WTC11 (cell line): ENCODE results near the gene ANO1. TPM values are rescaled to one million over a fixed set of nuclear protein-coding genes. Genes with fewer than 3 reads are reported as not detected.

ENCODE experiments used
- ATAC-seq: fragments of 200-7000 bp; cut with Tn5 transposase; 2 replicates; pipeline ENCODE4 v1.10.0; 2021; ENCODE audit warnings: mild to moderate bottlenecking, moderate library complexity
- CTCF ChIA-PET: fragments of 300-600 bp; sonication (Branson Sonifier 250); formaldehyde crosslinking; loops from one replicate; lab custom pipeline; 2021; ENCODE audit warnings: antibody characterized with exemption; lab: Charles Lee
- POLR2A ChIA-PET: fragments of 350-600 bp; sonication (Branson Sonifier 250); formaldehyde crosslinking; loops from one replicate; lab custom pipeline; 2021; ENCODE audit warnings: antibody characterized with exemption; lab: Charles Lee
- DNase-seq: peaks from one replicate; pipeline ENCODE4 v3.0.0; 2021; ENCODE audit warnings: low spot score
- H3K27ac Mint-ChIP-seq: 2 replicates; pipeline ENCODE4 v1.8.0; 2021; ENCODE audit warnings: mixed read lengths
- H3K27me3 Mint-ChIP-seq: 2 replicates; pipeline ENCODE4 v1.8.0; 2021; ENCODE audit warnings: low read depth, mild to moderate bottlenecking, moderate library complexity, mixed read lengths
- H3K36me3 Mint-ChIP-seq: 2 replicates; pipeline ENCODE4 v1.8.0; 2021; ENCODE audit warnings: mixed read lengths
- H3K4me1 Mint-ChIP-seq: 2 replicates; pipeline ENCODE4 v1.8.0; 2022; ENCODE audit warnings: mixed read lengths
- H3K4me3 Mint-ChIP-seq: 2 replicates; pipeline ENCODE4 v1.8.0; 2021; ENCODE audit warnings: mild to moderate bottlenecking, moderate library complexity, mixed read lengths
- H3K9me3 Mint-ChIP-seq: 2 replicates; pipeline ENCODE4 v1.8.0; 2021; ENCODE audit warnings: mixed read lengths
- ELF4 ChIP-seq: sonication (generic); formaldehyde crosslinking; IDR thresholded peaks from 2 replicates; pipeline ENCODE4 v1.8.1; 2022; ENCODE audit warnings: low read depth, mild to moderate bottlenecking, moderate library complexity, missing genetic modification reagents
- ESRRA ChIP-seq: sonication (generic); formaldehyde crosslinking; IDR thresholded peaks from 2 replicates; pipeline ENCODE4 v1.8.1; 2022; ENCODE audit warnings: mild to moderate bottlenecking, missing genetic modification reagents, borderline replicate concordance
- ETV6 ChIP-seq: sonication (generic); formaldehyde crosslinking; IDR thresholded peaks from 2 replicates; pipeline ENCODE4 v1.8.1; 2022; ENCODE audit warnings: mild to moderate bottlenecking, missing genetic modification reagents
- FOXK1 ChIP-seq: sonication (generic); formaldehyde crosslinking; IDR thresholded peaks from 2 replicates; pipeline ENCODE4 v1.8.0; 2022; ENCODE audit warnings: mild to moderate bottlenecking, moderate library complexity, missing genetic modification reagents
- GABPB1 ChIP-seq: sonication (generic); formaldehyde crosslinking; IDR thresholded peaks from 2 replicates; pipeline ENCODE4 v1.8.1; 2023; ENCODE audit warnings: mild to moderate bottlenecking, missing genetic modification reagents
- GRHL2 ChIP-seq: fragments of 250-450 bp; sonication (Bioruptor Pico); IDR thresholded peaks from 2 replicates; pipeline ENCODE4 v1.8.0; 2022; ENCODE audit warnings: mild to moderate bottlenecking, moderate library complexity; ENCODE audit not compliant: insufficient replicate concordance, severe bottlenecking
- KAT7 ChIP-seq: sonication (generic); formaldehyde crosslinking; IDR thresholded peaks from 2 replicates; pipeline ENCODE4 v1.8.1; 2023; ENCODE audit warnings: missing genetic modification reagents, mild to moderate bottlenecking, borderline replicate concordance
- MXD4 ChIP-seq: fragments of 250-450 bp; sonication (Bioruptor Pico); IDR thresholded peaks from 2 replicates; pipeline ENCODE4 v1.8.0; 2021; ENCODE audit warnings: mild to moderate bottlenecking, moderate library complexity, borderline replicate concordance
- NFYB ChIP-seq: sonication (generic); formaldehyde crosslinking; conservative IDR thresholded peaks from 2 replicates; pipeline ENCODE4 v1.8.0; 2022; ENCODE audit warnings: low read depth, missing genetic modification reagents
- NR2C2 ChIP-seq: sonication (generic); formaldehyde crosslinking; IDR thresholded peaks from 2 replicates; pipeline ENCODE4 v1.8.0; 2022; ENCODE audit warnings: mild to moderate bottlenecking, missing genetic modification reagents
- RORB ChIP-seq: fragments of 250-450 bp; sonication (Bioruptor Pico); IDR thresholded peaks from 2 replicates; pipeline ENCODE4 v1.9.0; 2021; ENCODE audit warnings: mild to moderate bottlenecking
- SMAD3 ChIP-seq: sonication (generic); formaldehyde crosslinking; IDR thresholded peaks from 2 replicates; pipeline ENCODE4 v1.8.0; 2022; ENCODE audit warnings: missing genetic modification reagents, mild to moderate bottlenecking, borderline replicate concordance
- SP1 ChIP-seq: sonication (generic); formaldehyde crosslinking; conservative IDR thresholded peaks from 2 replicates; pipeline ENCODE4 v1.8.1; 2022; ENCODE audit warnings: missing genetic modification reagents
- TEAD1 ChIP-seq: sonication (generic); formaldehyde crosslinking; IDR thresholded peaks from 2 replicates; pipeline ENCODE4 v1.8.0; 2022; ENCODE audit warnings: mild to moderate bottlenecking, missing genetic modification reagents
- ZBTB21 ChIP-seq: sonication (generic); formaldehyde crosslinking; IDR thresholded peaks from 2 replicates; pipeline ENCODE4 v1.8.1; 2023; ENCODE audit warnings: mild to moderate bottlenecking, missing genetic modification reagents, borderline replicate concordance
- ZNF121 ChIP-seq: sonication (generic); formaldehyde crosslinking; IDR thresholded peaks from 2 replicates; pipeline ENCODE4 v1.8.0; 2023; ENCODE audit warnings: missing genetic modification reagents
- ZNF138 ChIP-seq: sonication (generic); formaldehyde crosslinking; conservative IDR thresholded peaks from 2 replicates; pipeline ENCODE4 v1.8.1; 2022; ENCODE audit warnings: mild to moderate bottlenecking, moderate library complexity, missing genetic modification reagents
- total RNA-seq: library from RNA; stranded (reverse); gene quantifications from 3 replicates; pipeline ENCODE4 v1.2.3, GENCODE V29; 2021
- TF ChIP-seq, protein P1 (sequence below): sonication (generic); formaldehyde crosslinking; IDR thresholded peaks from 2 replicates; pipeline ENCODE4 v1.8.1; 2022; ENCODE audit warnings: missing genetic modification reagents, borderline replicate concordance
- TF ChIP-seq, protein P2 (sequence below): sonication (generic); formaldehyde crosslinking; IDR thresholded peaks from 2 replicates; pipeline ENCODE4 v1.8.1; 2022; ENCODE audit warnings: mild to moderate bottlenecking, missing genetic modification reagents, moderate library complexity, borderline replicate concordance
- TF ChIP-seq, protein P3 (sequence below): fragments of 250-450 bp; sonication (Bioruptor Pico); IDR thresholded peaks from 2 replicates; pipeline ENCODE4 v1.9.0; 2021; ENCODE audit warnings: mild to moderate bottlenecking
- TF ChIP-seq, protein P4 (sequence below): fragments of 250-450 bp; sonication (Bioruptor Pico); IDR thresholded peaks from 2 replicates; pipeline ENCODE4 v1.9.0; 2021; ENCODE audit warnings: mild to moderate bottlenecking
- TF ChIP-seq, protein P5 (sequence below): sonication (generic); formaldehyde crosslinking; conservative IDR thresholded peaks from 2 replicates; pipeline ENCODE4 v1.8.1; 2022; ENCODE audit warnings: mild to moderate bottlenecking, missing genetic modification reagents
- TF ChIP-seq, protein P6 (sequence below): sonication (generic); formaldehyde crosslinking; IDR thresholded peaks from 2 replicates; pipeline ENCODE4 v1.8.1; 2023; ENCODE audit warnings: mild to moderate bottlenecking, missing genetic modification reagents

The ANO1 gene
- total RNA-seq, 1 experiment from 2014 or later, result 4.1 TPM

DNA sequence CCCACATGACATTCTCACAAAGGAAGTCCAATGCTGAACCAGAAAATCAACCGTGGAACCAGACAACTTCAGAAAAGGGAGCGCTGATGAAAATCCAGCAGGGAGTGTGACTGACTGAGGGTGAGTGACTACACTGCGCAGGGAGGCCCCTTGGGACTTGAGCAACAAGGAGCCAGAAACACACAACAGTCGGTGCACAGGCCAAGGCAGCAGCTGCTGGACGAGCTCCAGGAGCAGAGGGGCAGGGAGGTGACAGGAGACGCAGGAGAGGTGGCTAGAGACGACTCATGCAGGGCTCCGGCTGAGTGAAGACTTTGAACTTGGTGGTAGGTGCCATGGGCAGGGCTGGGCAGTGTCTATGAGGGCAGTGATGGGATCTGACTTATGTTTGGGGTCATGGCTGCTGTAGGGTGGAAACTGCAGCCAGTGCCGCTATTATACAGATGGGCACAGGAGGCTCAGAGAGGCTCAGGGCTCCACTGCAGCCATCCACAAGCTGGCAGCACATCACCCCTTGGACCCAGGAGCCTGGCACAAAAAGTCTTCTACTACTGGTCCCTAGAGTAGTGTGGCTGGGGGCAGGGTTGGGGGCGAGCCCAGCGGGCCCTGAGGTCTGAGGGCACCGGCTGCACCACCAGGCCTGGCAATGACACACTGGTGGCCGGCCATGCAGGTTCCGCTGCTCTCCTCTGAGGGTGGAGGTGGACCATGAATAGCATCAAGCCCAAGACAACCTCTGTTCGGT lies 114.7 kb downstream of the ANO1 start:
- ChIA-PET CTCF (interaction anchor here (1.1 to 2.1 kb wide), 10 partner anchors 15 to 300 kb away, joined by 3 to 23 read pairs (median 8); no protein-coding TSS in a partner anchor), POLR2A (no interaction called here)
- Mint-ChIP-seq H3K4me3 (no peak overlapping the region), H3K36me3 (no peaks in the 10 kb centered on the region), H3K27me3 (no peaks in the 10 kb centered on the region), H3K27ac (no peak overlapping the region), H3K4me1 (peaks cover 3% of the 10 kb centered on the region), H3K9me3 (no peaks in the 10 kb centered on the region; the same call in 1 of the 2 replicates)
- TF ChIP-seq, protein P1, sequence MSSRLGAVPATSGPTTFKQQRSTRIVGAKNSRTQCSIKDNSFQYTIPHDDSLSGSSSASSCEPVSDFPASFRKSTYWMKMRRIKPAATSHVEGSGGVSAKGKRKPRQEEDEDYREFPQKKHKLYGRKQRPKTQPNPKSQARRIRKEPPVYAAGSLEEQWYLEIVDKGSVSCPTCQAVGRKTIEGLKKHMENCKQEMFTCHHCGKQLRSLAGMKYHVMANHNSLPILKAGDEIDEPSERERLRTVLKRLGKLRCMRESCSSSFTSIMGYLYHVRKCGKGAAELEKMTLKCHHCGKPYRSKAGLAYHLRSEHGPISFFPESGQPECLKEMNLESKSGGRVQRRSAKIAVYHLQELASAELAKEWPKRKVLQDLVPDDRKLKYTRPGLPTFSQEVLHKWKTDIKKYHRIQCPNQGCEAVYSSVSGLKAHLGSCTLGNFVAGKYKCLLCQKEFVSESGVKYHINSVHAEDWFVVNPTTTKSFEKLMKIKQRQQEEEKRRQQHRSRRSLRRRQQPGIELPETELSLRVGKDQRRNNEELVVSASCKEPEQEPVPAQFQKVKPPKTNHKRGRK (CRISPR knock-in tag), result no peak
- TF ChIP-seq TEAD1 (CRISPR knock-in tag) (no peak), ELF4 (no peak), ESRRA (CRISPR knock-in tag) (no peak), NFYB (CRISPR knock-in tag) (no peak), KAT7 (CRISPR knock-in tag) (no peak), ZBTB21 (CRISPR knock-in tag) (no peak), MXD4 (CRISPR knock-in tag) (no peak), SMAD3 (CRISPR knock-in tag) (no peak), GRHL2 (no peak), ETV6 (CRISPR knock-in tag) (no peak)
- TF ChIP-seq, protein P2, sequence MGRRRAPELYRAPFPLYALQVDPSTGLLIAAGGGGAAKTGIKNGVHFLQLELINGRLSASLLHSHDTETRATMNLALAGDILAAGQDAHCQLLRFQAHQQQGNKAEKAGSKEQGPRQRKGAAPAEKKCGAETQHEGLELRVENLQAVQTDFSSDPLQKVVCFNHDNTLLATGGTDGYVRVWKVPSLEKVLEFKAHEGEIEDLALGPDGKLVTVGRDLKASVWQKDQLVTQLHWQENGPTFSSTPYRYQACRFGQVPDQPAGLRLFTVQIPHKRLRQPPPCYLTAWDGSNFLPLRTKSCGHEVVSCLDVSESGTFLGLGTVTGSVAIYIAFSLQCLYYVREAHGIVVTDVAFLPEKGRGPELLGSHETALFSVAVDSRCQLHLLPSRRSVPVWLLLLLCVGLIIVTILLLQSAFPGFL (CRISPR knock-in tag), result no peak
- TF ChIP-seq, protein P3, sequence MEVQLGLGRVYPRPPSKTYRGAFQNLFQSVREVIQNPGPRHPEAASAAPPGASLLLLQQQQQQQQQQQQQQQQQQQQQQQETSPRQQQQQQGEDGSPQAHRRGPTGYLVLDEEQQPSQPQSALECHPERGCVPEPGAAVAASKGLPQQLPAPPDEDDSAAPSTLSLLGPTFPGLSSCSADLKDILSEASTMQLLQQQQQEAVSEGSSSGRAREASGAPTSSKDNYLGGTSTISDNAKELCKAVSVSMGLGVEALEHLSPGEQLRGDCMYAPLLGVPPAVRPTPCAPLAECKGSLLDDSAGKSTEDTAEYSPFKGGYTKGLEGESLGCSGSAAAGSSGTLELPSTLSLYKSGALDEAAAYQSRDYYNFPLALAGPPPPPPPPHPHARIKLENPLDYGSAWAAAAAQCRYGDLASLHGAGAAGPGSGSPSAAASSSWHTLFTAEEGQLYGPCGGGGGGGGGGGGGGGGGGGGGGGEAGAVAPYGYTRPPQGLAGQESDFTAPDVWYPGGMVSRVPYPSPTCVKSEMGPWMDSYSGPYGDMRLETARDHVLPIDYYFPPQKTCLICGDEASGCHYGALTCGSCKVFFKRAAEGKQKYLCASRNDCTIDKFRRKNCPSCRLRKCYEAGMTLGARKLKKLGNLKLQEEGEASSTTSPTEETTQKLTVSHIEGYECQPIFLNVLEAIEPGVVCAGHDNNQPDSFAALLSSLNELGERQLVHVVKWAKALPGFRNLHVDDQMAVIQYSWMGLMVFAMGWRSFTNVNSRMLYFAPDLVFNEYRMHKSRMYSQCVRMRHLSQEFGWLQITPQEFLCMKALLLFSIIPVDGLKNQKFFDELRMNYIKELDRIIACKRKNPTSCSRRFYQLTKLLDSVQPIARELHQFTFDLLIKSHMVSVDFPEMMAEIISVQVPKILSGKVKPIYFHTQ, result no peak
- TF ChIP-seq, protein P4, sequence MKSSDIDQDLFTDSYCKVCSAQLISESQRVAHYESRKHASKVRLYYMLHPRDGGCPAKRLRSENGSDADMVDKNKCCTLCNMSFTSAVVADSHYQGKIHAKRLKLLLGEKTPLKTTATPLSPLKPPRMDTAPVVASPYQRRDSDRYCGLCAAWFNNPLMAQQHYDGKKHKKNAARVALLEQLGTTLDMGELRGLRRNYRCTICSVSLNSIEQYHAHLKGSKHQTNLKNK, result no peak
- DNase-seq, result no peak
- no peak for ATAC-seq

DNA sequence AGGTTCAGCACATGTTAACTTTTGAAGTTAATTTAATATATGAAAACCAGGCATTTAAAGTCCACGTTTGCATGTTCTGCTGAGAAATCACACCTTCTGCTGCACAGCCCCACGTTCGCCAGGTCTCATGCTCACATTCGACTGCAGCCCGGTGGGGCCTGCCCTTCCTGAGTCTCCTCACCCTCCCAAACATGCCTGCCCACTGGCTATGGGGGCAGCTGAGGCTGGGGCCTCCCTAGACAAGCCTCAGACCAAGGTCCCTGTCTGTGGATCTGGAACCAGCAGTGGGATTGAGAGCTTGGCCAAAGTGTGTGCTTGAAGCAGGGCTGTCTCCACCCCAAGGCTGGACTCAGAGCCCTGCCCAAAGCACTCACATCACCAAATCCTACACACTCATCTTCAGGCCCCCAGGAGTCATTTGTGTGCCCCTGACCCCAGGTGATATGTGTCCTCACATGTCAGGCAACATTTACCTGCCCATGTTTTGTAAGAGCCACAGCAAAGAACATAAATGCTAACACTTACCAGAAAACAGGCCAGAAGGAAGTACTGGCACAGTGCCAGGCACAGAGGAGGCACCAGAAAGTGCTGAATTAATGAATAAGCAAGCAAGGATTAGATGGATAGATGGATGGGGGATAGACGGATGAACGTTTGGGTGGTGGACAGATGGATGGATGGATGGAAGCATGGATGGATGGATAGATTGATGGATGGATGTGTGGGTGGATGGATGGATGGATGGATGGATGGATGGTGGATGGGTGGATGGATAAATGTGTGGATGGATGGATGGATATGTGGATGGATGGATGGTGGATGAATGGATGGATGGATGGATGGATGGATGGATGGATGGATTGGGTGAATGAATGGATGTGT lies 115.5 kb downstream of the ANO1 start:
- ATAC-seq (no peak), DNase-seq (no peak)
- Mint-ChIP-seq H3K27ac (no peak overlapping the region), H3K4me1 (peaks cover 3% of the 10 kb centered on the region), H3K36me3 (no peaks in the 10 kb centered on the region), H3K9me3 (no peaks in the 10 kb centered on the region; the same call in 1 of the 2 replicates), H3K4me3 (no peak overlapping the region), H3K27me3 (no peaks in the 10 kb centered on the region)
- ChIA-PET POLR2A (no interaction called here), CTCF (no interaction called here)
- TF ChIP-seq GABPB1 (CRISPR knock-in tag), result no peak
- no peak for TF ChIP-seq NR2C2 (CRISPR knock-in tag)
- no peak for TF ChIP-seq SMAD3 (CRISPR knock-in tag)
- no peak for TF ChIP-seq ZNF121 (CRISPR knock-in tag)
- TF ChIP-seq, protein P5, sequence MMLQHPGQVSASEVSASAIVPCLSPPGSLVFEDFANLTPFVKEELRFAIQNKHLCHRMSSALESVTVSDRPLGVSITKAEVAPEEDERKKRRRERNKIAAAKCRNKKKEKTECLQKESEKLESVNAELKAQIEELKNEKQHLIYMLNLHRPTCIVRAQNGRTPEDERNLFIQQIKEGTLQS (CRISPR knock-in tag), result no peak
- no peak for TF ChIP-seq ZNF138 (CRISPR knock-in tag)
- no peak for TF ChIP-seq ESRRA (CRISPR knock-in tag)
- no peak for TF ChIP-seq SP1 (CRISPR knock-in tag)
- TF ChIP-seq, protein P6, sequence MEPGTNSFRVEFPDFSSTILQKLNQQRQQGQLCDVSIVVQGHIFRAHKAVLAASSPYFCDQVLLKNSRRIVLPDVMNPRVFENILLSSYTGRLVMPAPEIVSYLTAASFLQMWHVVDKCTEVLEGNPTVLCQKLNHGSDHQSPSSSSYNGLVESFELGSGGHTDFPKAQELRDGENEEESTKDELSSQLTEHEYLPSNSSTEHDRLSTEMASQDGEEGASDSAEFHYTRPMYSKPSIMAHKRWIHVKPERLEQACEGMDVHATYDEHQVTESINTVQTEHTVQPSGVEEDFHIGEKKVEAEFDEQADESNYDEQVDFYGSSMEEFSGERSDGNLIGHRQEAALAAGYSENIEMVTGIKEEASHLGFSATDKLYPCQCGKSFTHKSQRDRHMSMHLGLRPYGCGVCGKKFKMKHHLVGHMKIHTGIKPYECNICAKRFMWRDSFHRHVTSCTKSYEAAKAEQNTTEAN, result no peak
- TF ChIP-seq FOXK1 (CRISPR knock-in tag), result no peak
- no peak for TF ChIP-seq KAT7 (CRISPR knock-in tag)
- TF ChIP-seq RORB (CRISPR knock-in tag), result no peak
